NCI-H1092 treated with DMSO at 0.1 percent for 48 hours (cell line): Measurements from ENCODE around the gene PREB.
"Not testable (repeated sequence)": the region's sequence is repeated elsewhere in the genome, so short reads cannot be mapped to it uniquely, and the experiment has no call there.

ENCODE experiments used
- DNase-seq: peaks from one replicate; lab custom pipeline; 2025; lab: John Stamatoyannopoulos, UW

Gene PREB

GRCh38 chr2:27126252-27126710, 8.2 kb downstream of the PREB start:
- DNase-seq, result no peak

DNA sequence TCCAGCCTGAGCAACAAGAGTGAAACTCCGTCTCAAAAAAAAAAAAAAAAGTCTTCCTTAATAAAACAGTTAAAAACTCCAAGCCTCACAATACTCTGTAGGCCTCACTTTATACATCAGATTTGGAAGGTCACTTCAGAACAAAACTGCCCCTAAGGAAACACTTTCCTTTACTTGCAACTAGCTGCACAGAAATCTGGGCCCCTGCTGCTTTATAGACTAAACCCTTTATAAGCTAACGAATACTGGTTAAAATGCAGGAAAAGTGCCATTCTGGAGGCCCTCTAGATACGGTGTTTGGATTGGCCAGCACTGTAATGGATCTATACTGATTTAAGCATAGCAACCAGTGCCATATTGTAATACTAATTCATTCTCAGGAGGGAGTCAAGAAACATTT, 9.3 kb downstream of the PREB start:
- no peak for DNase-seq

GRCh38 chr2:27123302-27124150, 10.9 kb downstream of the PREB start, which contains the start of gene ABHD1:
TSS of gene ABHD1 (plus strand) at chr2:27123815. CDS start at chr2:27123949, 134 bp downstream.
- no peak for DNase-seq

DNA sequence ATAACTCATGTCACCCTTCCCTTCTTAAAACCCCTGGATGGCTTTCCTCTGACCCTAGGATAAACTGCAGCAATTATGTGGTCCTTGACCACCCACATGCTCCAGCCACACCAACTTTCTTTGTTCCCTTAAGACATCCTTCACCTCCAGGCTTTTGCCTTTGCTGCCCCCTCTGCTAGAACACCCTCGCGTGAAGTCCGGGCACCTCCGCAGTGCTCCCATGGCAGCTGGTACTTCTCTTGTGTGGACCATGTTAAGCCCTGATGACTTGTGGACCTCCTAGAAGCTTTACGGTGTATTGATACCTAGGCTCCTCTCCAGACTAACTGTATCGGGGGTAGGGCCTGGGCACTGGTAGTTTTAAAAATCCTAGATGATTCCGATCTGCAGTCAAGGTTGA, 11.6 kb downstream of the PREB start:
- DNase-seq, result no peak

DNA sequence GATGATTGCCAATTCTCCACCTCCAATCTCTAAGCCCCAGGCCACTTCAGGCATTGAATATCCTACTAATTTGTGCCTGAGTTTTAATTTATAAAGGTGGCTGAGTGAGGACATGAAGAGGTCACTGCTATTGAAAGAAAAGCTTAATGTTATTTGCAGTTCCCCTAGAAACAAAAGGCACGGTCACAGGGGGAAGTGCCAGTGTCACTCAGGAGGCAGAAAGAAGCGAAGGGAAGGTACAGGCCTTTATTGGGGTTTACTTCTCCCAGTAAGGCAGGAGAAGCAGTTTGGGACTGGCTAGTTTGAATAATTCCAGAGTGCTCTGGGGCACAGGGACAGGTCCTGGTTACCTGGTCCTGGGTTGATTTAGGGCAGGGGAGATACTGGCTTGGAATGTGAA, 12.5 kb downstream of the PREB start:
- no peak for DNase-seq

- not testable (repeated sequence) for DNase-seq
Measured at GRCh38 chr2:27119330-27119670, 15.1 kb downstream of the PREB start.

GRCh38 chr2:27118525-27119329, 15.7 kb downstream of the PREB start, which contains the start of gene CGREF1:
TSS of gene CGREF1 (minus strand) at chr2:27119128. CDS start at chr2:27104366, 14,762 bp downstream.
- DNase-seq, result peak; percentile 16

- no peak for DNase-seq
Measured at GRCh38 chr2:27117995-27118524, 16.4 kb downstream of the PREB start.

GRCh38 chr2:27115519-27115918, 18.9 kb downstream of the PREB start:
- no peak for DNase-seq

DNA sequence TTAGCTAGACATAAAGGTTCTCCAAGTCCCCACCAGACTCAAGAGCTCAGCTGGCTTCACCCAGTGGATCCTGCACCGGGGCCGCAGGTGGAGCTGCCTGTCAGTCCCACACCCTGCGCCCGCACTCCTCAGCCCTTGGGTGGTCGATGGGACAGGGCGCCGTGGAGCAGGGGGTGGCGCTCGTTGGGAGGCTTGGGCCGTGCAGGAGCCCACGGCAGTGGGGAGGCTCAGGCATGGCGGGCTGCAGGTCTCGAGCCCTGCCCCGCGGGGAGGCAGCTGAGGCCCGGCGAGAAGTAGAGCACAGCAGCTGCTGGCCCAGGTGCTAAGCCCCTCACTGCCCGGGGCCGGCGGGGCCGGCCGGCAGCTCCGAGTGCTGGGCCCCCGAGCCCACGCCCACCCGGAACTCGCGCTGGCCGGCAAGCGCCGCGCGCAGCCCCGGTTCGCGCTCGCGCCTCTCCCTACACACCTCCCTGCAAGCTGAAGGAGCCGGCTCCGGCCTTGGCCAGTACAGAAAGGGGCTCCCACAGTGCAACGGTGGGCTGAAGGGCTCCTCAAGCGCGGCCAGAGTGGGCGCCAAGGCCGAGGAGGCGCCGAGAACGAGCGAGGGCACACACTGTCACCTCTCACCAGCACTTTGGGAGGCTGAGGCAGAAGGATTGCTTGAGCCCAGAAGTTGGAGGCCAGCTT, 22.9 kb downstream of the PREB start:
- DNase-seq, result not testable (repeated sequence)

GRCh38 chr2:27110603-27111352, 23.7 kb downstream of the PREB start:
- not testable (repeated sequence) for DNase-seq

GRCh38 chr2:27109083-27109482, 25.4 kb downstream of the PREB start:
- DNase-seq, result no peak

- DNase-seq, result no peak
Measured at GRCh38 chr2:27108221-27108620, 26.2 kb downstream of the PREB start.

DNA sequence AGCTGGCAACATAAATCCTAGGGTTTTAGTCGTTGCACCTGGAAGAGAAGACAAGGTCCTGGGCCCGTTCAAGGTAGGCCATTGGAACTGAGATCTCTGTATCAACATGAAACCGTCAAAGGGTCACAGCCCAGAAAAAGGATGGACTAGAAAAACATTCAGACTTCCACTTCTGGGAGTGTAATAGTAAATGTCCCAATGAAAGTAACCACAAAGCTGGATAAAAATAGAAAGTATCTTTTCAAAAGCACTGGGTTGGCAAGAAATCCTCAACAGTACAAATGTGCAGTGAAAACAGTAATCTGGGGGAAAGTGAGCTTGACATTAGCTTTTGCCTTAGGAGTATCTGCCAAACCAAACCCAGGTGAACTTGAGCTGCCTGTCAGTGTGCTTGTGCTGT, 28.5 kb downstream of the PREB start:
- no peak for DNase-seq

GRCh38 chr2:27102329-27102728, 32.1 kb downstream of the PREB start:
- no peak for DNase-seq

GRCh38 chr2:27100036-27100435, 34.4 kb downstream of the PREB start:
- no peak for DNase-seq

DNA sequence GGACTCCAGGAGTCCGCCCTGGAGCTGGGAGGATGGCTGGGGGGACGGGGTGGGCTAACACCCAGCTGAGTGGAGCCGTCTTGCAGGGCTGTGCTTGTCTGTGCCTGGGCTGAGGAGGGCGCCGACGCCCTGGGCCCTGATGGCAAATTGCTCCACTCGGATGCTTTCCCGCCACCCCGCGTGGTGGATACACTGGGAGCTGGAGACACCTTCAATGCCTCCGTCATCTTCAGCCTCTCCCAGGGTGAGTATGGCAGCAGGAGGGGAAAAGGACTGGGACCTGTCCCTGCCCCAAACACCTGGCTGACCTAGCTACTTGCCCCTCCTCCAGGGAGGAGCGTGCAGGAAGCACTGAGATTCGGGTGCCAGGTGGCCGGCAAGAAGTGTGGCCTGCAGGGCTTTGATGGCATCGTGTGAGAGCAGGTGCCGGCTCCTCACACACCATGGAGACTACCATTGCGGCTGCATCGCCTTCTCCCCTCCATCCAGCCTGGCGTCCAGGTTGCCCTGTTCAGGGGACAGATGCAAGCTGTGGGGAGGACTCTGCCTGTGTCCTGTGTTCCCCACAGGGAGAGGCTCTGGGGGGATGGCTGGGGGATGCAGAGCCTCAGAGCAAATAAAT, 35.0 kb downstream of the PREB start:
- DNase-seq, result no peak

DNA sequence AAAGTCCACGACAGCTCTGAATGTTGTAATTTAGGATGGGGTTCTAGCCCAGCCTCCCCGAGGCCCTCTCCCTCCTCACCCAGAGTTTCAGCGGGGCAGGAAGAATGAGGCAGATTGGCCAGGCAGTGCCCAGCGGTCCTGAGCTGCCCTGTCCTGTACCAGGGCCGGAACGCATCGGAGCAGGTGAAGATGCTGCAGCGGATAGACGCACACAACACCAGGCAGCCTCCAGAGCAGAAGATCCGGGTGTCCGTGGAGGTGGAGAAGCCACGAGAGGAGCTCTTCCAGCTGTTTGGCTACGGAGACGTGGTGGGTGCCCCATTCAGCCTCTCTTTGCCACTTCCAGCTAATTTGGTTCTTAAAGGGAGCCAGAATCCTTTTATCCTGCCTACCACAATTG, 37.1 kb downstream of the PREB start:
- no peak for DNase-seq

GRCh38 chr2:27096748-27097297, 37.6 kb downstream of the PREB start:
- no peak for DNase-seq
